Coronary artery (tissue), 2 donors: ENCODE measurements around the gene SLC22A31.

ENCODE experiments used
- DNase-seq: peaks from one replicate; pipeline ENCODE4 v3.0.0-alpha.2; 2017; ENCODE audit warnings: low spot score
- H3K27ac ChIP-seq, 2 donors: fragments of 200-600 bp; sonication (generic); one replicate each; pipeline ENCODE4 v1.5.1; 2016 to 2019
- H3K4me3 ChIP-seq: fragments of 200-600 bp; sonication (generic); 2 replicates; pipeline ENCODE4 v1.5.1; 2016; ENCODE audit warnings: mild to moderate bottlenecking, moderate library complexity
- TF ChIP-seq, protein P1 (sequence below): fragments of 200-600 bp; sonication (generic); IDR thresholded peaks from one replicate; pipeline ENCODE4 v1.5.1; 2019; ENCODE audit warnings: antibody characterized with exemption

The SLC22A31 gene

DNA sequence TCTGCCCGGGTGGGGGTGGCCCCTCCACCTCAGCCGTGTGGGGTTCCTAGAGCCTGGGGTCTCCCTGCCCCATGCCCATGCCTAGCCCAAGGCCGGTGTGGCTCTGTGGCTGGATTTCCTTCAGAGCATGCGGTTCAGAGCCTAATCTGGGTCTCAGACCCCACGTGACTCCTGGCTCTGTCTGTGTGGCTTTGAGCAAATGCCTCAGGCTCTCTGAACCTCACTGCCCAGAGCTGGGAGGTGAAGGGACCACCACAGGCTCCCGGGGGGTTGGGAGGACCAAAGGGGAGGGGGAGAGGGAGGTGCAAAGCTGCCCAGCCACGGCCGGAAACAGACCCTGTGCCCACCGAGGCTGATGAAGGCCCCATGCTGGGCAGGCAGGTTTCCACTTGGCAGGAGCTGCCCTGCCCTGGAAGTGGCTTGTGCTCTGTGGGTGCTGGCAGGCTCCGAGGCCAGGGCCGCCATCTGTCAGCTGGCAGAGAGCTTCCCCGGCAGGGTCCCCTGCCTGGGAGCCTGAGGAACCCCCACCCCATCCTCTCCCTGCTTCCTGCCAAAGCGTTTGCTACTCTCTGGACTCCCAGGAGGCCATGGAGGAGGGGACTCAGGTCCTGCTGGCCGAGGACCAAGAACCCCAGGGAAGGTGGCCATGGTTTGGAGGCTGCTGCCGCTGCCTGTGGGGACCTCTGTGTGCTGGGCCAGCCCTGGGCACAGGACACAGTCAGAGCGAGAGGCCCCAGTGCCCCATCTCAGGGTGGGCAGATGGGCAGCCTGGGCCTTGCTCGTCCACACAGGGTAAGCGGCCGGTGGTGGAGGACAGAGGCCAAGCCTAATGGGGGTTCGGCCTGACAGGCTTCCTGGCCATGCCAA, 24.8 kb downstream of the SLC22A31 start:
- Histone ChIP-seq H3K4me3 (no peak overlapping the region), H3K27ac (no peak overlapping the region)
- TF ChIP-seq, protein P1, sequence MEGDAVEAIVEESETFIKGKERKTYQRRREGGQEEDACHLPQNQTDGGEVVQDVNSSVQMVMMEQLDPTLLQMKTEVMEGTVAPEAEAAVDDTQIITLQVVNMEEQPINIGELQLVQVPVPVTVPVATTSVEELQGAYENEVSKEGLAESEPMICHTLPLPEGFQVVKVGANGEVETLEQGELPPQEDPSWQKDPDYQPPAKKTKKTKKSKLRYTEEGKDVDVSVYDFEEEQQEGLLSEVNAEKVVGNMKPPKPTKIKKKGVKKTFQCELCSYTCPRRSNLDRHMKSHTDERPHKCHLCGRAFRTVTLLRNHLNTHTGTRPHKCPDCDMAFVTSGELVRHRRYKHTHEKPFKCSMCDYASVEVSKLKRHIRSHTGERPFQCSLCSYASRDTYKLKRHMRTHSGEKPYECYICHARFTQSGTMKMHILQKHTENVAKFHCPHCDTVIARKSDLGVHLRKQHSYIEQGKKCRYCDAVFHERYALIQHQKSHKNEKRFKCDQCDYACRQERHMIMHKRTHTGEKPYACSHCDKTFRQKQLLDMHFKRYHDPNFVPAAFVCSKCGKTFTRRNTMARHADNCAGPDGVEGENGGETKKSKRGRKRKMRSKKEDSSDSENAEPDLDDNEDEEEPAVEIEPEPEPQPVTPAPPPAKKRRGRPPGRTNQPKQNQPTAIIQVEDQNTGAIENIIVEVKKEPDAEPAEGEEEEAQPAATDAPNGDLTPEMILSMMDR: no peak
- DNase-seq: no peak

DNA sequence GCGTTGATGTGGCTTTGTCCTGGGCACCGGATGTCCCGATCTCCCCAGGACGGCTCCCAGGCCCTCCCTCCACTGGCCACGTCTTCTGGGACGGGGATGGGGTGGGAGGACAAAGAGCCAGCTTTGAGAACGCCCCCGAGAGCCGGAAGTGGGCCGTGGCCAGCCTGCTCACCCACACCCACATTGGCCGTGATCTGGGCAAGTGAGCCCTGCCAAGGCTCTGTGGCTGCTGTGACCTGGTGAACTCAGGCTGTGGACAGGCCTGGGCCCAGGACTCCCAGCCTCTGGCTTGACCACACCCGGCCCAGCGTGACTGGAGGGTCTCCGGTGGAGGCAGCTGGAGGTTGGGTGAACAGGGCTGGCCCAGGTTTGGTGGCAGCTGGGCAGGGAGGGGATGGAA, 25.5 kb downstream of the SLC22A31 start:
- no peak for DNase-seq
- H3K27ac ChIP-seq: no peak overlapping the region
- H3K4me3 ChIP-seq: no peak overlapping the region
- TF ChIP-seq, protein P1: no peak

DNA sequence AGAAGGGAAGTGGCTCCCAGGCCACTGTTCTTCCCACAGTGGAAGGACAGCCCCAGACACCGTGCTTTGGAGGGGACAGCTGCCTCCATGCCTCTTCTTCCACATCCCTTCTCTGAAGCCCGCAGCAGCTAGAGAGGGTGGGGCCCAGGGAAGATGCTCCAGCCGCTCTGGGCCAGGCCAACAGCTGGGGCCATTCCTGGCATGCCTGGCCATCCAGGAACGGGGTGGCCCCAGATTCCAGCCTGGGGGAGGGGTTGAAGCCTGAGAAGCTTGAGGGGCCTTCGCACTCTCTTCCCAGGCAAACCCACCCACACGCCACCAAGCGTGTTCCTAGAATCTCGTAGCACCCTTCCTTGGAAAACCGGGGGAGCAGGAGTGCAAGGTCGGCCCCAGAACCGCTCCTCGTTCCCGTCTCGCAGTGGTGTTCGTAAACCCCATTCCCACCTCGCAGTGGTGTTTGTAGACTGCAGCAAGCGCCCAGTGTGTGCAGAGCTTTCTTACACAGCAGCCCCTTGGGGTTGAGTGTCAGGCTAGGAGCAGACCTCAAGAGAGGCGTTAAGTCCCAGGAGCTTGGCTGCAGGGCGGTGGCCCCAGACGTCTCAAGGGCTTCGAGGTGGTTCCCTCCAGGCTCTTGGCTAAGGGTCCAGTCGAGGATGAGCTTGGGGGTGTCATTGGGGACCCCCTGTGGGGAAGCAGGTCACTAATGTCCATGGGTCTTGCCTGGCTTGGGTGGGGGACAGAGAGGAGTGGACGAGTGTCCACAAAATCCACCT, 26.1 kb downstream of the SLC22A31 start:
- TF ChIP-seq, protein P1: no peak
- no peak for DNase-seq
- Histone ChIP-seq H3K4me3 (no peak overlapping the region), H3K27ac (no peak overlapping the region)

DNA sequence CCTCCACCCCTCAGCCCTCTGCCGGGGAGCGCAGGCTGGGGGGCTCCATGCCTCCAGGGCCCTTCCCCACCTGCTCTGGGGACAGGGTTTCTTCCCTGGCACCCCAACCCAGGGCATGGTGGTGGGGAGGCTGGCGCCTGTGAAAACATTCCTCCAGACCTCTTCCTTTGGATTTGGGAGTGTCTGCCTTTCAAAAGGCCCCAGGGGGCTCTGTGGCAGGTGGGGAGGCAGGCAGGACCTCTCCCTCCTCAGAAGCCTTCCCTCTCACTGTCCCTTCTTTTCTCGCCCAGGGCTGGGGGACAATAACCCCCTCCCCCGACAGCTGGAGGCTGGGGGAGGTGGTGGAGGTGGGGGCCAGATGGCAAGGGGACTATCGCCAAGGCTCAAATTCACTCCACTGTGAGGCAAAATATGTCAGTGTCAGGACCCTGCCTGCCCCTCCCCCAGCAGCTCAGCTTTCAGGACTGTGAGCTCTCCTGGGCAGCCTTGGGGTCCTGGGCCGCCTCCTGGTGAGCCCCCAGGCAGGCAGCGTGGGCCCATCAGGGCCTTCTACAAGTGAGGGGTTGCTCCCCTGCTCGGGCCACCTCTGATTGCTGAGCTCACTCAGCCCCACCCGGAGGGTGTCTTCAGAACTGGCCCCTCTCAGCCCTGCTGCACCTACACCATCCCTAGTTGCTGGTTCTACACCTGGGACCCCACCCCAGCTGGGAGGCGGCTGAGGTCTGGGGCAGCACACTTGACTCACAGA, 27.0 kb downstream of the SLC22A31 start:
- H3K27ac ChIP-seq: no peak overlapping the region

DNA sequence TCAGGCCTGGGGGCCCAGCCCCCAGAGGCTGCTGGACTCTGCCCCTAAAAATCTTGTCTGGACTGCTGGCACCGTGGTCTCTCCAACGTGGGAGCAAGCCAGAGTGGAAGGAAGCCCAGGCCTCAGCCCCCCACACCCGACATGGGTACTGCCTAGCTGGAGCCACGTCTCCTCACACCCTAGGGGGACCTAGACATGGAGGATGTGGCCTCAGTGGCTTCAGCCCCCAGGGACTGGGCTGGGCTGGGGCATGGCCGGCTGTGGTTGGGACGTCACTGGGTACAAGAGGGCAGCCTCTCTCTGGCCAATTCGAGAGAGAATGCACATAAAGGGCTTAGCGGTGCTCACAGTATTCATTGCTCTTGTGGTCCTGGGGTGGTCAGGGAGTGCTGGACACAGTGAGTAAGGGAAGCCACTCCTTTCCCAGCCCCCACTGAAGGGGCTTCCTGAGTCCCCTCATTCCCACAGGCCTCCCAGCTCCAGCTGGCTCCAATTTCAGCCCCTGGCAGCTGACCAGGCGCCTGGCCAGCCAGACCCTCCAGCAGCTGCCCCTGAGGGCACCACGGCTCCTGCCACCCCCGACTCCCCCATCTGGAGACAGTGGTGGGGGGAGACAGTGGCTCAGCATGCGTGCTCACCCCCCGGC, 27.7 kb downstream of the SLC22A31 start:
- no peak overlapping the region for H3K4me3 ChIP-seq
- TF ChIP-seq, protein P1: no peak
- DNase-seq: no peak
- H3K27ac ChIP-seq: no peak overlapping the region

More for the DNA sequence above, 27.0 kb downstream of the SLC22A31 start:
- DNase-seq: no peak
- TF ChIP-seq, protein P1: no peak
- H3K4me3 ChIP-seq: no peak overlapping the region

DNA sequence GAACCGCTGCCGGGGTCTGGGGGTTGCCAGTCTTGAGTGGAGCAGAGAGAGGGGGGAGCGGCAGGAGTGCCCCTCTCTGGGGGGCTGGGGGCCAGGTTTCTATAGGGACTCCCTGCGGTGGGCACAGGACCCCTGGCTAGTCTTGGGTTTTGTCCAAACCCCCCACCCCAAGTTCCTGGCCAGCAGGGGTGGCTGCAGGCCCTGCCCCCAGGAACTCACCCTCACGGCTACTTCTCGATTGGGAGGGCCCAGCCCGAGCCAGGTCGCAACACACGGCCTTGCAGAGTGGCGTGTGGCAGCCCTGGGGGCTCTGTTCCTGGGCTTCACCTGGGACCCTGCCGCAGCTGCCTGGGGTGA, 28.2 kb downstream of the SLC22A31 start:
- TF ChIP-seq, protein P1: no peak
- DNase-seq: no peak
- H3K27ac ChIP-seq: no peak overlapping the region
- H3K4me3 ChIP-seq: no peak overlapping the region
